HG03139 (cell line): ENCODE measurements around the gene EREG.
"Not testable (repeated sequence)": the region's sequence is repeated elsewhere in the genome, so short reads cannot be mapped to it uniquely, and the experiment has no call there.

Experiments
- ATAC-seq: cut with Tn5 transposase; IDR thresholded peaks from one replicate; pipeline ENCODE4 v1.9.1; 2021; ENCODE audit not compliant: unreplicated experiment

Gene EREG

GRCh38 chr4:74387790-74388189, 22.8 kb downstream of the EREG start:
- ATAC-seq, result no peak

GRCh38 chr4:74389494-74389893, 24.5 kb downstream of the EREG start:
- ATAC-seq, result no peak

GRCh38 chr4:74390677-74391076, 25.7 kb downstream of the EREG start:
- no peak for ATAC-seq

GRCh38 chr4:74391346-74391745, 26.4 kb downstream of the EREG start:
- ATAC-seq, result no peak

GRCh38 chr4:74391890-74392475, 27.0 kb downstream of the EREG start:
- no peak for ATAC-seq

GRCh38 chr4:74394476-74395136, 29.7 kb downstream of the EREG start:
- no peak for ATAC-seq

GRCh38 chr4:74395633-74396032, 30.7 kb downstream of the EREG start:
- ATAC-seq, result no peak

GRCh38 chr4:74397748-74398426, 32.9 kb downstream of the EREG start:
- no peak for ATAC-seq

GRCh38 chr4:74398894-74399589, 34.1 kb downstream of the EREG start:
- ATAC-seq, result not testable (repeated sequence)

- ATAC-seq, result no peak
Measured at GRCh38 chr4:74400395-74400794, 35.5 kb downstream of the EREG start.

GRCh38 chr4:74402692-74403456, 37.9 kb downstream of the EREG start:
- peak; percentile 97 for ATAC-seq

GRCh38 chr4:74407891-74408290, 42.9 kb downstream of the EREG start:
- no peak for ATAC-seq

- no peak for ATAC-seq
Measured at GRCh38 chr4:74408639-74409038, 43.7 kb downstream of the EREG start.

GRCh38 chr4:74410272-74410671, 45.3 kb downstream of the EREG start:
- no peak for ATAC-seq

- no peak for ATAC-seq
Measured at GRCh38 chr4:74412225-74412624, 47.3 kb downstream of the EREG start.

GRCh38 chr4:74413265-74413664, 48.3 kb downstream of the EREG start:
- ATAC-seq, result no peak

GRCh38 chr4:74414149-74414809, 49.3 kb downstream of the EREG start:
- ATAC-seq, result no peak

GRCh38 chr4:74415602-74416300, 50.8 kb downstream of the EREG start:
- ATAC-seq, result no peak

- ATAC-seq, result no peak
Measured at GRCh38 chr4:74418063-74418670, 53.2 kb downstream of the EREG start.
